Adrenal gland (tissue), 5 donors: ENCODE measurements around the gene PRRT1B.

Experiments used
- POLR2A ChIP-seq, 2 donors: fragments of 450-650 bp; IDR thresholded peaks; one replicate each; pipeline ENCODE4 v1.6.1; 2017; ENCODE audit warnings: antibody characterized with exemption in 2 of 2, mild to moderate bottlenecking in 2 of 2, moderate library complexity in 1 of 2
- TF ChIP-seq, protein P1 (sequence below), 6 experiments: fragments of 450-650 bp in 4 of 6; fragments of 200-600 bp in 2 of 6; sonication (generic) in 1 of 6; IDR thresholded peaks; 1 replicate in 5 of 6; 2 replicates in 1 of 6; pipeline versions ENCODE4 v1.5.1 to v1.8.0; 2016 to 2021; ENCODE audit warnings: antibody characterized with exemption in 6 of 6, mild to moderate bottlenecking in 2 of 6, moderate library complexity in 1 of 6
- donor health status: DM: no; HTN: no; CAD: no.

DNA sequence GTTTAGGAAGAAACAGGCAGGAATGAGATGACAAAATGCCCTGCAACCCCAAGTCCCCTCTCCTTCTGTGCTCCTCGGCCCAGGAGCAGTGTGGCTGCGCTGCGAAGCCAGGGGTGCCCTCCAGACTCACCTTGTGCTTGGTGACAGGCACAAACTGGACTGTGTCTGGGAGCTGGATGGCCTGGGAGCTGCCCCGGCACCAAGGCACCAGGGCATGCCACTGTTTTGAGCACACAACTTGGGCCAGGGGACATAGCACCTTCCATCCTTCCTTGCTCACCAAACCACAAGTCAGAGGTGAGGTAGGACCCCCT, 51.1 kb downstream of the PRRT1B start:
- no peak for TF ChIP-seq POLR2A (IDR thresholded peaks at IDR 0.05)
- TF ChIP-seq, protein P1, sequence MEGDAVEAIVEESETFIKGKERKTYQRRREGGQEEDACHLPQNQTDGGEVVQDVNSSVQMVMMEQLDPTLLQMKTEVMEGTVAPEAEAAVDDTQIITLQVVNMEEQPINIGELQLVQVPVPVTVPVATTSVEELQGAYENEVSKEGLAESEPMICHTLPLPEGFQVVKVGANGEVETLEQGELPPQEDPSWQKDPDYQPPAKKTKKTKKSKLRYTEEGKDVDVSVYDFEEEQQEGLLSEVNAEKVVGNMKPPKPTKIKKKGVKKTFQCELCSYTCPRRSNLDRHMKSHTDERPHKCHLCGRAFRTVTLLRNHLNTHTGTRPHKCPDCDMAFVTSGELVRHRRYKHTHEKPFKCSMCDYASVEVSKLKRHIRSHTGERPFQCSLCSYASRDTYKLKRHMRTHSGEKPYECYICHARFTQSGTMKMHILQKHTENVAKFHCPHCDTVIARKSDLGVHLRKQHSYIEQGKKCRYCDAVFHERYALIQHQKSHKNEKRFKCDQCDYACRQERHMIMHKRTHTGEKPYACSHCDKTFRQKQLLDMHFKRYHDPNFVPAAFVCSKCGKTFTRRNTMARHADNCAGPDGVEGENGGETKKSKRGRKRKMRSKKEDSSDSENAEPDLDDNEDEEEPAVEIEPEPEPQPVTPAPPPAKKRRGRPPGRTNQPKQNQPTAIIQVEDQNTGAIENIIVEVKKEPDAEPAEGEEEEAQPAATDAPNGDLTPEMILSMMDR (IDR thresholded peaks at IDR 0.05), result no peak
